RWPE2 (cell line): Measurements from ENCODE around the gene DDX10.
A peak's percentile ranks its signal among the peaks of the same experiment; 100 is the strongest.
"Not testable (repeated sequence)": the region's sequence is repeated elsewhere in the genome, so short reads cannot be mapped to it uniquely, and the experiment has no call there.

ENCODE experiments used
- ATAC-seq: fragments of 200-7000 bp; cut with Tn5 transposase; 3 replicates; pipeline ENCODE4 v1.9.1; 2021; ENCODE audit warnings: low read depth
- DNase-seq: peaks from one replicate; pipeline ENCODE4 v3.0.0-alpha.2; 2020; ENCODE audit warnings: low spot score
- H3K27ac ChIP-seq: fragments of 450-650 bp; 2 replicates; pipeline ENCODE4 v1.5.1; 2017; ENCODE audit warnings: mild to moderate bottlenecking; ENCODE audit not compliant: poor library complexity, severe bottlenecking
- H3K27me3 ChIP-seq: fragments of 250-450 bp; sonication (Bioruptor Pico); 2 replicates; pipeline ENCODE4 v1.5.1; 2021; ENCODE audit warnings: mild to moderate bottlenecking, moderate library complexity; ENCODE audit not compliant: insufficient read depth, poor library complexity, severe bottlenecking
- H3K36me3 ChIP-seq: fragments of 250-450 bp; sonication (Bioruptor Pico); 2 replicates; pipeline ENCODE4 v1.5.1; 2020; ENCODE audit warnings: low read depth, mild to moderate bottlenecking, moderate library complexity
- H3K4me1 ChIP-seq: fragments of 250-450 bp; sonication (Bioruptor Pico); 2 replicates; pipeline ENCODE4 v1.5.1; 2021; ENCODE audit warnings: mild to moderate bottlenecking, moderate library complexity; ENCODE audit not compliant: insufficient read depth, poor library complexity, severe bottlenecking
- H3K4me3 ChIP-seq: fragments of 250-450 bp; sonication (Bioruptor Pico); 2 replicates; pipeline ENCODE4 v1.5.1; 2021; ENCODE audit warnings: mild to moderate bottlenecking, moderate library complexity; ENCODE audit not compliant: severe bottlenecking
- H3K9me3 ChIP-seq: fragments of 250-450 bp; sonication (Bioruptor Pico); 2 replicates; pipeline ENCODE4 v1.5.1; 2021; ENCODE audit warnings: mild to moderate bottlenecking, moderate library complexity; ENCODE audit not compliant: severe bottlenecking
- TF ChIP-seq, protein P1 (sequence below): fragments of 450-650 bp; IDR thresholded peaks from one replicate; pipeline ENCODE4 v1.5.1; 2017; ENCODE audit warnings: mild to moderate bottlenecking, moderate library complexity; ENCODE audit not compliant: poor library complexity, severe bottlenecking

The DDX10 gene

DNA sequence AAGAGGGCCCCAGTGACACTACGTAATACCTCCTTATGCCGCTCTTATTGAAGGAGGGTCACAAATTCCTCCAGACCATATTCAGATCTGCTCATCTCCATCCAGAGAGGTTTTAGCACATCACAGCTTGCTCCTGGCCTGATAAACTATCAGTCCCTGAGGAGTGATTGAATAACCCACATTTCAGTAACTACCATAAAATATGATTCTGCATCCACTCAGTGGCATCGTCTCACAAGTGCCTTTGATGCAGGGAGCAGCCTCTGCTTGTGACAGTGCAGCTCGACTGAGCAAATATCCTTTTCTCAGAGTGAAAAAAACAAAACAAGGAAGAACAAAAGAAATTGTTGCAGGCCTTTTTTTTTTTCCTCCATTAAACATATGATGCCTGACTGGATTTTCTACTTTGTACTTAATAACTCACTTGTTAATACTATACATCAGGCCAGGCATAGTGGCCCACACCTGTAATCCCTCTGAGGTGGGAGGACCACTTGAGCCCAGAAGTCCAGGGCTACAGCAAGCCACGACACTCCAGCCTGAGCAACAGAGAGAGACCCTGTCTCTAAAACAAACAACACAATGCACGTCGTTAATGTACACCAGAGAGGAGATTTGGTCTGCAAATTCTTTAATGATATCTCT is 64.5 kb downstream of the DDX10 start:
- H3K27me3 ChIP-seq, result no peaks in the 10 kb centered on the region
- TF ChIP-seq, protein P1, sequence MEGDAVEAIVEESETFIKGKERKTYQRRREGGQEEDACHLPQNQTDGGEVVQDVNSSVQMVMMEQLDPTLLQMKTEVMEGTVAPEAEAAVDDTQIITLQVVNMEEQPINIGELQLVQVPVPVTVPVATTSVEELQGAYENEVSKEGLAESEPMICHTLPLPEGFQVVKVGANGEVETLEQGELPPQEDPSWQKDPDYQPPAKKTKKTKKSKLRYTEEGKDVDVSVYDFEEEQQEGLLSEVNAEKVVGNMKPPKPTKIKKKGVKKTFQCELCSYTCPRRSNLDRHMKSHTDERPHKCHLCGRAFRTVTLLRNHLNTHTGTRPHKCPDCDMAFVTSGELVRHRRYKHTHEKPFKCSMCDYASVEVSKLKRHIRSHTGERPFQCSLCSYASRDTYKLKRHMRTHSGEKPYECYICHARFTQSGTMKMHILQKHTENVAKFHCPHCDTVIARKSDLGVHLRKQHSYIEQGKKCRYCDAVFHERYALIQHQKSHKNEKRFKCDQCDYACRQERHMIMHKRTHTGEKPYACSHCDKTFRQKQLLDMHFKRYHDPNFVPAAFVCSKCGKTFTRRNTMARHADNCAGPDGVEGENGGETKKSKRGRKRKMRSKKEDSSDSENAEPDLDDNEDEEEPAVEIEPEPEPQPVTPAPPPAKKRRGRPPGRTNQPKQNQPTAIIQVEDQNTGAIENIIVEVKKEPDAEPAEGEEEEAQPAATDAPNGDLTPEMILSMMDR, result no peak
- H3K4me3 ChIP-seq, result no peak overlapping the region
- no peaks in the 10 kb centered on the region for H3K36me3 ChIP-seq
- peaks cover 13% of the 10 kb centered on the region for H3K4me1 ChIP-seq
- DNase-seq, result no peak
- H3K9me3 ChIP-seq, result no peaks in the 10 kb centered on the region
- no peak for ATAC-seq
- no peak overlapping the region for H3K27ac ChIP-seq

DNA sequence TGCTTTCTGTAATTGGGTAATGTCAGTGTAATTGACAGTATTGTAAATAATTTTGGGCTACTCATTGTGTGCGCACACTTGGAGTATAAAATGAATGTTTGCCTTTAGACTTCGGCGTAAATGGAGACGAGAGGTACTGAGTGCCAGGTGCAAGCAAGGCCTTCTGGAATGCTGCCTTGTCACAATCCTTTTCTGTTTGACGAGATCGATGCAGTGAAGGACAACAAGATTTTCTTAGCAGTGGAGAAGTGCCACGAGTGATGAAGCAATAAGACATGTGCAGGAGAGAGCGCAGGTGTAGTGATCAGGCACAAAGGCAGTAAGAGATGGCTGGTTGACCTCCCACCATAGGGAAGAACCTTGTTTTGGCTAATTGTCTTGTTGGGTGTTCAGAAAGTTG is 67.5 kb downstream of the DDX10 start:
- Histone ChIP-seq H3K4me1 (peaks cover 15% of the 10 kb centered on the region), H3K36me3 (no peaks in the 10 kb centered on the region), H3K27me3 (no peaks in the 10 kb centered on the region), H3K27ac (no peak overlapping the region), H3K9me3 (no peaks in the 10 kb centered on the region), H3K4me3 (no peak overlapping the region)
- DNase-seq (no peak), ATAC-seq (no peak)
- TF ChIP-seq, protein P1, result no peak

DNA sequence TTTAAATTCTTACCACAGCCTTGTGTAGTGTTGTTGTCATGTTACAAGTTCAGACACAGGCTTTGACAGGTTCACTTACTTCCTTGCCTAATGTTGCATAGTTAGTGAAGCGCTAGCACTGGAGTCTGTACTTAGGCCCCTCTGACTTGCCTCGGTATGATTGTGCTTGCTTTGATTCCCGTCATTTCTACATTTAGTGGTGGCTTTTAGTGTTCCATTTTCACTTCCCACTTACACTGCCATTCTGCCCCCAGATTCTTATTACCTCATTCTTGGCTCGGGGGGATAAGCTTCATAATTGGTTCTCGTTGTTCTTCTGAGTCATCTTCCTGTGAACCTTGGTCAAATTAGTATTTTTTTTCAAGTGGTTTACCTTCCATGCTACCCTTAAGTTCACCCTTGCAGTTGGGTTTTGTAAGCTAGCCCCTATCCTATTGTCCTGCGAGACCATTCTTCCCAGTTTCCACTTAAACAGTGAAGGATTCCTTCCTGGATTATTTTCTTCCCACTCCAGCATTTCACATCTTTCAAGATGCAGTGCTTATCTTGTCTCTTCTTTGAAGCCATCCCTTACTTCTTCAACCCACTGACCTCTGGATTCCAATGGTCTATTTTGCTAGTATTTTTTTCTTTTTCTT is 68.7 kb downstream of the DDX10 start:
- H3K4me1 ChIP-seq, result peaks cover 15% of the 10 kb centered on the region
- no peaks in the 10 kb centered on the region for H3K36me3 ChIP-seq
- H3K27ac ChIP-seq, result no peak overlapping the region
- no peaks in the 10 kb centered on the region for H3K9me3 ChIP-seq
- H3K27me3 ChIP-seq, result no peaks in the 10 kb centered on the region
- H3K4me3 ChIP-seq, result no peak overlapping the region
- ATAC-seq (no peak), DNase-seq (no peak)
- TF ChIP-seq, protein P1, result no peak

DNA sequence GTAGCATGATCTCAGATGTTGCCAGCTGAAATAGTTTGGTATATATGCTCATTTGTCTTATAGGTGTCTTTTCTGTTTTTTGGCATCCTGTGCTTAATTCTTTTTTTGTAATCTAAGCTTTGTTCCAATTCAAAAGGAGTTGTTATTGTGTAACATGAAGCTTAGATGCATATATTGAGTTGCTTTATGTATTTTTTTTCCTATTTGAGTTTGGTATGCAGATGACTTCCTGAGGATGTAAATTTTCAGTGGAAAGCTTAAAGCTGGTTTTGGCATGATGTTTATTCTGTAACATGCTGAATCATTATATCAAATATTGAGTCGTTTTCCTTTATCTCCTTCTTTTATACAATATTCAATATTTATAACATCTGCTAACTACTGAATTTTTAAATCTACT is 69.4 kb downstream of the DDX10 start:
- ATAC-seq (no peak), DNase-seq (no peak)
- no peaks in the 10 kb centered on the region for H3K9me3 ChIP-seq
- no peaks in the 10 kb centered on the region for H3K36me3 ChIP-seq
- no peaks in the 10 kb centered on the region for H3K27me3 ChIP-seq
- no peak overlapping the region for H3K27ac ChIP-seq
- peaks cover 15% of the 10 kb centered on the region for H3K4me1 ChIP-seq
- H3K4me3 ChIP-seq, result no peak overlapping the region
- TF ChIP-seq, protein P1, result no peak

DNA sequence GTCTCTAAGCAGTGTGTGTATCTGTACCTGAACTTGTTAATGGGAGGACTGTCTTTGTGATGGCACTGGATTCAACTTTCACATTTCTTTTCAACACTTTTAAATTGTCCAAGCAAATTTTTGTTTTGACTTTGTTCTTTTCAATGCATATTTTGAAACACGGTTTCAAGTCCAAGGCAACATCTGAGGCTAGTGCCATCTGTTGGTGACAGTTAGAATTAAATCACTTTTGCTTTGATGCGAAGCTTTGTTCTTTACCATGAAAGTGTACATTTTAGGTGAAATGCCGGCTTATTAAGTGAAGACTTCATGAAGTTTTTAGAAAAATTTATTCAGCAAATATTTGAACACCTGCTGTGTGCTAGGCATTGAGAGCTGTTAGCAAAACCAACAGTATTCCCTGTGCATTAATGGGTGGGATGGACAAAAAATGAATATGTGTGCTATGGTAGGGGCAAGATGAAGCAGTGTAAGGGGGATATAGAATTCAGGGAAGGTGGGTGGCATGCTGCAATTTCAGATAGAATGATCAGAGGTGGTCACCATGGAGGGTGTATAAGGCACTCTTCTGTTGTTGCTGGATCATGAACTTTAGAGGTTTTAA is 70.2 kb downstream of the DDX10 start:
- Histone ChIP-seq H3K27me3 (no peaks in the 10 kb centered on the region), H3K4me1 (peaks cover 15% of the 10 kb centered on the region), H3K27ac (no peak overlapping the region), H3K4me3 (no peak overlapping the region), H3K9me3 (no peaks in the 10 kb centered on the region), H3K36me3 (no peaks in the 10 kb centered on the region)
- TF ChIP-seq, protein P1, result peak; percentile 68
- ATAC-seq (no peak), DNase-seq (no peak)

DNA sequence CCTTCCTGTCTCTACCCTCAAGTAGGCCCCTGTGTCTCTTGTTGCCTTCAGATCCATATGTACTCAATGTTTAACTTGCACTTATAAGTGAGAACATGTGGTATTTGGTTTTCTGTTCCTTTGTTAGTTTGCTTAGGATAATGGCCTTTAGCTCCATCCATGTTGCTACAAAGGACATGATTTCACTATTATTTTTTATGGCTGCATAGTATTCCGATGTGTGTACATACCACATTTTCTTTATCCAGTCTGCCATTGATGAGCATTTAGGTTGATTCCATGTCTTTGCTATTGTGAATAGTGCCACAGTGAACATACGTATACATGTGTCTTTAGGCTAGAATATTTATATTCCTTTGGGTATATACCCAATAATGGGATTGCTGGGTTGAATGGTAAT is 75.3 kb downstream of the DDX10 start:
- not testable (repeated sequence) for DNase-seq, H3K27ac ChIP-seq, ATAC-seq, H3K27me3 ChIP-seq, H3K4me3 ChIP-seq, H3K4me1 ChIP-seq, H3K36me3 ChIP-seq, H3K9me3 ChIP-seq
